DMS53 treated with DMSO at 0.1 percent for 48 hours (cell line): Measurements from ENCODE around the gene PAPLN.
"Not testable (repeated sequence)": the region's sequence is repeated elsewhere in the genome, so short reads cannot be mapped to it uniquely, and the experiment has no call there.

Experiments
- DNase-seq: peaks from one replicate; lab custom pipeline; 2025; ENCODE audit not compliant: unreplicated experiment; lab: John Stamatoyannopoulos, UW

Gene PAPLN

DNA sequence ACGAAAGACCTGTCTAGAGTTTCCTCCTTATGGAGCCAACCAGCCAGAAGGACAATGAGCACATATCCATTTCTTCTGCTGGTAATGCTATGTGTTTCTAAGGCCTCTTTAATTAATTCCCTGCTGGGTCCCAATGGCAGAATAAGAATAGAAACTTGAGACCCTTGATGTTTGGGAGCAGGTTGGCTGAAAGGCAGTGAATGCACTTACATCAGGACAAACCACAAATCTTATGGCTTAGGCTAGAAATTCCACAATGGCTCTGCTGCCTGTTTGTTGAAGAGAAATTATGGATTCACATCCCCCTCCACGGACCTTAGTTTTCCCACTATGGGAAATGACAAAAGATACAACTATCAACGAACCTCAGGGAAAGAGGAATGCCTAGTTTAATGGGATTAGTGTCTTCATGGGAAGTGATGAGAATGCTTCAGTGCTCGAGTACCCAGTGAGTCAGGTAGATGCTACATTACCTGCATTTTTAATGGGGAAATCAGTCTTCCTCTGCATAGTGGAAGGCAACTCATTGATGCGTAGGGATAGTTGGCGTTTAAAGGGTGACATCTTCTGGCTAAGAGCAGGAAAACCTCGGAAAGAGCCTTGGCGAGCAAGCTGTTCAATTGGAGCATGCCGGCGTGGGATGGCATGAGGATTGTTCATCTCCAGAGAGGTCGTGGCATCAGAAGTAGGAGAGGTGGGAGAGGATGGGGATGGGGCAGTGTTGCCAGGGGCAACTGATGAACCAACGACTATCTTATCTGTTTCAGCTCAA, 46.5 kb downstream of the PAPLN start:
- no peak for DNase-seq

DNA sequence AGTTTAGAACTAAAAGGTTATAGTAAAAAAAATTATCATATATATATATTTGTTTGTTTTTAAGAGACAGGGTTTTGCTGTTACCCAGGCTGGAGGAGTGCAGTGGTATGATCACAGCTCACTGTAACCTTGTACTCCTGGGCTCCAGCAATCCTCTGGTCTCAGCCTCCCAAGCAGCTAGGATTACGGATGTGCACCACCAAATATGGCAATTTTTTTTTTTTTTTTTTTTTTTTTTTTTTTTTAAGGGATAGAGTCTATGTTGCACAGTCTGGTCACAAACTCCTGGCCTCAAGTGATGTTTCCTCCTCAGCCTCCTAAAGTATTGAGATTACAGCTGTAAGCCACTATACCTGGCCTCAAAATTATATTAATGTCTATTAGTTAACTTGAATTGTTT, 48.7 kb downstream of the PAPLN start:
- DNase-seq = no peak

DNA sequence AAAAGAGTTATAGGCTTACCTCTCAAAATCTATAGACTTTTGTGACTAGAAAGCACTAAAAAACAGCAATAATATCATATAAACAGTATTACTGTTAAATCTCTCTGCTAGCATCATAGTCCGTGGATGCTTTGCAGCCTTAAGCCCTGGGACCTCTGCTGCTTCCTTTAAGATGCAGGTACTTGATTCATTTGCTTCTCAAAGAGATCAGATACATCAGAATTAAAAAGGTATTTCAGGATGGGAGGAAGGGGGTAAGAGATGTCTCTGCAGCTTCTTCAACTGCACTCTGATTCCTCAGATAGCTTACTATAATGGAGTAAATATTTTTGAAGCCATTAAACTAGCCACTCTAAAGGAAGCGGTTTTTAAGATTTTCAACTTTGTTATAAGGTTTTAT, 49.3 kb downstream of the PAPLN start:
- DNase-seq = no peak

DNA sequence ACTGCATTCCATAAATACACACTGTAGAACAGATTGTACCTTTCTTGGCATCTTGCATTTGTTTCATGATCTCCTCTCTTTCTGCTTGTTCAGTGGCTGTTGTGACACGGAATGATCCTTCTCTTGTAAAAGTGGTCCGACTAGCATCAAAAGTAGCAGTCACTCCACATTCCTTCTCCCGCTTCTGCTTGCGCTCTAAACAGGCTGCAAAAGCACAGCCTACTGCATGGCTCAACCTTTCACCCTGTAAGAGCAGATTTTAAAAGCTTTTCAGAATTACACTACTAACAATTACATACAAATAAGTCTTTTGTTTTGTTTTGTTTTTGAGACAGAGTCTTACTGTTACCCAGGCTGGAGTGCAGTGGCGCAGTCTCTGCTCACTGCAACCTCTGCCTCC, 49.8 kb downstream of the PAPLN start:
- DNase-seq = no peak

DNA sequence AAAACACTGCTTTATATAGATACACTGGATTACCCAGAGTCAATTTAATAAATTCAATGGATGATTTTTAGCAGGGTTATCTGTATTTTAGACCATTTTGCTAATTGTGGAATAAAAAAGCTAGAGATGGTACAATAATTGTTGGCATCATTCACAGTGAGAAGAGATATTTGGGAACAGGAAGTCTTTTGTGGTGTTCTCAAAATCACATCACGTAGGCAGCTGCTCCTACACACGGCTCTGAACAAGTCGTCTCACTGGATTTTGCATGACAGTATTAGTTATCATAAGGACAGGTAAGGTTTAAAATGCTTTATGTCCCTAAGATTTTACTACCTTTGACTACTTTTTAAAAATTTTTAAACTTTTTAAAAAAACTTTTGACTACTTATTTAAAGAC, 52.0 kb downstream of the PAPLN start:
- DNase-seq = no peak

DNA sequence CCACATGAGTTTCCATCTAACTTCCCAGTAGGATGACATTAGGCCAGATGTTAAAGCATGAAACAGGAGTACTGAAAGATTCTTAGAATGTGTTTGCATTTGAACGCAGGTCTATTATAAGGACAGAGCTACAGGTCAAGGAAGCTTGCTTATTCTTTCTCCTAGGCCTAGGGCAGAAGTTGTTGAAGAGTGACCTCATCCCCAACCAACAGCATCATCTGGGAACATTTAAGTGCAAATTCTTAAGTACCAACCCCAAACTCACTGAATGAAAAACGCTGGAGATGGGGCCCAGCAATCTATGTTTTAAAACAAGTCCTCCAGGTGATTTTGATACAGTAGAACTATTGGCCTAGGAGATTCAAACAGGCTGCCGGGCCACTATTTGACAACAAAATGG, 52.4 kb downstream of the PAPLN start:
- no peak for DNase-seq

DNA sequence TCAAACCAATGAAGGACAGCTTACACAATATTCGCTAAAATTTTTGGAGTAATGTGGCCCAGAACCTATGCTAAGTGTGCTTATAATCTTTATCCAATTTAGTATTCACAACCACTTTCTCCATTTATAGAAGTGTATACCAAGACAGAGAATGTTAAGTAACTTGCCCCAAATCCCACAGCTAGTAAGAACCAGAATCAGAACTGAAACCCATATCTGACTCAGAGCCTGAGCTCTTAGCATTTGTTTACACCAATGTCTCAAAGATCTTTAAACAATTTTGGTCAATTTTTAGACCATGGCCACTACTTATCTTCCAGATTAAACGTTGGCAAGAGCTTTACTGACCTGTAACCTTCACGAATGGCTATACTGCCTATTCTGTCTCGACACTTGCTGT, 53.0 kb downstream of the PAPLN start:
- no peak for DNase-seq

DNA sequence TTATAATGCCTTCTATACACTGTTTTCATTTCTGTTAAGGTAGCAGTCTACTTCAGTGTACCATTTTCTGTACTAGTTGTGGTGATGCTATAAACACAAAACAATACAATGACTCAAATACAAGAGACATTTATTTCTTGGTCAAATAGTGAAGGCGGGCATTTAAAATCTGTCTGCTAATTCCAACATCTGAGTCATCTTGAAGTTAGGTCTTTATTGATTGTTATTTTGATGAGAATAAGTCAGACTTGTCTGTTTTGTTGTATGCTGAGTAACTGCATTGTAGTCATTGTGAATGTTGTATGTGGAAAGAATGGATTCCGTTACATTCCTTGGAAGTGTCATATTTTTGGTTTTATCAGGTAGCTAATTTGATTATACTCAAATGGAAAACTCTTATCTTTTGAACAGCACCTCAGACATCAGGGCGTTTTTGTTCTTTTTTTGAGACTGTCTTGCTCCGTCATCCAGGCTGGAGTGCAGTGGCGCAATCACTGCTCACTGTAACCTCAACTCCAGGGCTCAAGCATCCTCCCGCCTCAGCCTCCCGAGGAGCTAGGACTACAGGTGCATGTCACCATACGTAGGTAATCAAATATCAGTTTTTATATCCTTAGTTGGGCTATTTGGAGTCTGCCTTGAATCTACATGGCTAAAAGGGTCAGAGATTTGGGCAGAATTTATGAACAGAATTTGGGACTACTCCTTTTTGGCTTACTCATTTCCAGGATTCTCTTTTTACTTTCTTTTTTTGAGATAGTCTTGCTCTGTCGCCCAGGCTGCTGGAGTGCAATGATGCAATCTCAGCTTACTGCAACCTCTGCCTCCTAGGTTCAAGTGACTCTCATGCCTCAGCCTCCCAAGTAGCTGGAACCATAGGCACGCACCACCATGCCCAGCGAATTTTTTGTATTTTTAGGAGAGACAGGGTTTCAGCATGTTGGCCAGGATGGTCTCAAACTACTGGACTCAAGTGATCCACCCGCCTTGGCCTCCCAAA, 56.8 kb downstream of the PAPLN start:
- no peak for DNase-seq

DNA sequence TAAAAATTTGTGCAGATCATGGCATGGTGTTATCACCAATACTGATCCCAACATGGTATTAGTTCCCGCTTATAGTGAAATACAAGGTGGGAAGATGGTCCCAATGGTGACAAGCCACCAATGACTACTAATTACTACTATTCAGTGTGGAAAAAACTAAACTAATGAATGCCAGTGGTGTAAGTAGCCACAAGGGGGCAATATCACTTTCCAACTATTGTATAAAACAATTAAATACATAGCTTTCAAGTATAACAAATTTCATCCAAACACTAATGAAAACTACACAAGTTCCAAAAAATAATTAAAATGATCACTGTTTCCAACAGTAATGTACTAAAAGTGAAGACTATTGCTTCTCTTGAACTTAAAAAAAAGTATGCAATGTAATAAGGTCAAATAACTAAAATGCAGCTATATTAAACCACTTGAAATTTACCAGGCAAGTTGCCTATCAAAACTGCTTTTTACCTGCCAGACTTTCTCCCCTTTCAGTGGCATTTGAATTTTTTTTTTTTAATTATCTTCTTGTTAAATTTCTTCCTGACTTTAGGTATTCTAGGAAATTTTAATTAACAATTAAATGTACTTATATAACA, 58.0 kb downstream of the PAPLN start:
- peak; percentile 25 for DNase-seq

DNA sequence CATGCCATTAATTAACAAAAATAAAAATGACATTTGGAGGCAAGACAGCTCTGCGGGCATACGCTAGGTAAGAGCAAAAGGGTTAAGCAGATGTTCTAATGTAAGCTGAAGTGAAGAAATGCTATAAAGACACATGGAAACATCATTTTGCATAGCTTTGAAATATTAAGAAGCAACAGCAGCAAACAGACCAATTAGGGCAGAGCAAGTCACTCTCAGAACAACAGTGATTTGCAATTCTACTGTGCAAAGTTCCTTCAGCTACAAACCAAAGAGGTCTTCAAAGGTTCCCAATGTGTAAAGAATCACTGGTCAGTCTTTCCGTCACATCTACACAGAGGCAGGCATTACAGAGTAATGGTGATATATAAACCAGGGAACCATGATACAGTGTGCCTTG, 68.2 kb downstream of the PAPLN start:
- no peak for DNase-seq

DNA sequence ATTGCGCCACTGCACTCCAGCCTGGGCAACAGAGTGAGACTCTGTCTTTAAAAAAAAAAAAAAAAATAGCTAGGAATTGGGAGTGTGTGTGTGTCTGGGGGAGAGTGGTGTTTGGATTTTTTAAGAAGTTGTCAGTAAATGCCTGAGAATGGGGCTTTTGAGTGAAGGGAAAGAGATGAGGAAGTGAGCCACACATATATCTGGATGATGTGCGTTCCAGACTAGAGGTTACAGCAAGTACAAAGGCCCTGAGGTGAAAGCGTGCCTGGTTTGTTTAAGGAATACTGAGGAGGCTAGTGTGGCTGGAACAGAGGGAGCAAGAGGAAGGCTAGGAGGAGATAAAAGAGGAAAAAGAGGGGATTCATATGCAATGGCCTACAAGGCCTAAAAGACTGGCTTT, 70.0 kb downstream of the PAPLN start:
- no peak for DNase-seq

DNA sequence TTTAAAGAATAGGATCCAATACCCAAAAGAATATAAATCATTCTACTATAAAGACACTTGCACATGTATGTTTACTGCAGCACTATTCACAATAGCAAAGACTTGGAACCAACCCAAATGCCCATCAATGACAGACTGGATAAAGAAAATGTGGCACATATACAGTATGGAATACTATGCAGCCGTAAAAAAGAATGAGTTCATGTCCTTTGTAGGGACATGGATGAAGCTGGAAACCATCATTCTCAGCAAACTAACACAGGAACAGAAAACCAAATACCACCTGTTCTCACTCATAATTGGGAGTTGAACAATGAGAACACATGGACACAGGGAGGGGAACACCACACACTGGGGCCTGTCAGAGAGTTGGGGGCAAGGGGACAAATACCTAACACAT, 71.9 kb downstream of the PAPLN start:
- not testable (repeated sequence) for DNase-seq

DNA sequence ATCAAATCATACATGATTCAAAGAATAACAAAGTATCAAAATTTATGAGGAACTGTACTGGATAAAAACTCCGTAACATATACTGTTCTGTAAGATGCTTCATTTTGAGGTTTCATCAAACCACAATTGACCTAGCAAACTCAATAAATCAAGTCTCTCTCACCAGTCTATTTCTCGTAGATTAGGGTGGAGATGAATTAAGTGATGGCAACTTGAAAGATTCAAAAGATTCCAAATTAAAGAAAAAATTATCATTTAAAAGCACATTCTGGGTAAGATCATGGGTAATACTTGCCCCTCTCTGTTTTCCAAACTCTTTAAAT, 74.4 kb downstream of the PAPLN start:
- no peak for DNase-seq

DNA sequence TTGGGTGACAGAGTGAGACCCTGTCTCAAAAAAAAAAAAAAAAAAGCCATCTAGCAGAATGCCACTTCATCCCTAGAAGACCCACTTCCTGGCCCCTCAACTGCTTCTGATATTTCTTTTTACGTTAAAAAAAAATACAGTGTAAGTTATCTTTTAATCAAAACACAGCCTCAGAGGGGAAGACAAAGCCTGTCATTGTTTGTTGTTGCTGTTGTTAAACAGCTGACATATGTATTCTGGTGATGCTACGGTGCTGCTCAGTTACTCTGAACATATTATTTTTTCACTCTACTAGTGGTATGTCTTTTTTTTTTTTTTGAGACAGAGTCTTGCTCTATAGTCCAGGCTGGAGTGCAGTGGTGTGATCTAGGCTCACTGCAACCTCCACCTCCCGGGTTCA, 75.4 kb downstream of the PAPLN start:
- no peak for DNase-seq

DNA sequence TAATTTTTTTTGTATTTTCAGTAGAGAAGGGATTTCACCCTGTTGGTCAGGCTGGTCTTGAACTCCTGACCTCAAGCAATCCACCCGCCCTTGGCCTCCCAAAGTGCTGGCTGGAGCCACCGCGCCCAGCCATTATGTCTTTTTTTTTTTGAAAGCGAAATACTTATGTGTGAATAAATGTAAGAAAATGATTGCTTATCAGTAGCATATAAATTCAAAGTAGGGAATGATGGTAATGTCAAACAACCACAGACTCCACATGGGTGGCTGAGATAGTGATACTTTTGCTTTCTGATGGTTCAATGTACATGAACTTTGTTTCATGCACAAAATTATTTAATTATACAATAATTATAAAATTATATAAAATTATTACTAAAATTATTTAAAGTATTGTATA, 75.8 kb downstream of the PAPLN start:
- DNase-seq = no peak

DNA sequence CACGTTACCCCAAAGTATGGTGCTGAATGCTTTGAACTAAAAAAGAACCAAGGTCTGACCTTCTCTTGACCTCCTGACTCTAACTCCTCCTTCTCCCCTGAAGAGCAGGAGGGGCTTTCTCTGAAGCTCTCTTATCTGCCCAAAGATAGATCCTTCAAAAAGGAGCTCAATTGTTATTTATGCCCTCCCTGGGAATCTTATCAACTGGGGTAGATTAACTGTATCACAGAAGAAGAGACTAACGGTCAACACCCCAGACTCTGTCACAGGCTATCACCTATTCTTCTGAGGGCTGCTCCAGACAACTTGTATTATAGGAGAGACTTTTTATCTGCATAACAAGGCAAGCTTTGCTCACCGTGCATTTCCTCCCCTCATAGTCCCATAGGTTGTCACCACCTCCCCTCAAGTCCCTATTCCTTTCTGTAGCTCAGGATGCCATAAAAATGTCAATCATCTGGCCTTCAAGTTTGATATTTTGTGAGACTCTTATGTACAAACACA, 86.6 kb downstream of the PAPLN start:
- DNase-seq = no peak
